Fibroblast of lung (primary cell): ENCODE results near the gene NFATC2. TPM values are rescaled to one million over a fixed set of nuclear protein-coding genes. Genes with fewer than 3 reads are reported as not detected.

Experiments used
- DNase-seq, 2 donors: peaks; one replicate each; pipeline versions ENCODE4 v3.0.0 to v3.0.0-alpha.2; 2010; ENCODE audit warnings: low read depth in 2 of 2
- H2AFZ ChIP-seq: 2 replicates; pipeline ENCODE4 v1.5.1; 2012; ENCODE audit warnings: low read length, control low read depth, inconsistent platforms
- H3K27ac ChIP-seq: 2 replicates; pipeline ENCODE4 v1.5.1; 2011; ENCODE audit warnings: low read length, control low read depth; ENCODE audit not compliant: insufficient read depth
- H3K27me3 ChIP-seq: 2 replicates; pipeline ENCODE4 v1.5.1; 2011; ENCODE audit warnings: mild to moderate bottlenecking, low read length; ENCODE audit not compliant: control insufficient read depth, insufficient read depth
- H3K36me3 ChIP-seq: 2 replicates; pipeline ENCODE4 v1.5.1; 2011; ENCODE audit warnings: low read length; ENCODE audit not compliant: control insufficient read depth, insufficient read depth
- H3K4me1 ChIP-seq: 2 replicates; pipeline ENCODE4 v1.5.1; 2011; ENCODE audit warnings: low read length; ENCODE audit not compliant: control insufficient read depth, insufficient read depth; ENCODE audit errors: extremely low read depth
- H3K4me2 ChIP-seq: 2 replicates; pipeline ENCODE4 v1.5.1; 2011; ENCODE audit warnings: low read length, control low read depth; ENCODE audit not compliant: insufficient read depth; ENCODE audit errors: extremely low read depth
- H3K4me3 ChIP-seq, 4 experiments: fragments of 200-600 bp in 1 of 4; sonication (generic) in 1 of 4; replicated peaks in 1 of 4; 2 replicates each; pipeline ENCODE4 v1.5.1; 2011 to 2016; ENCODE audit warnings: low read length in 4 of 4, low read depth in 3 of 4, mild to moderate bottlenecking in 3 of 4, control low read depth in 2 of 4, inconsistent platforms in 1 of 4, mixed read lengths in 1 of 4; ENCODE audit not compliant: insufficient read depth in 1 of 4; ENCODE audit errors: control extremely low read depth in 1 of 4
- H3K79me2 ChIP-seq: 2 replicates; pipeline ENCODE4 v1.5.1; 2012; ENCODE audit warnings: mild to moderate bottlenecking, low read length, inconsistent platforms; ENCODE audit not compliant: control insufficient read depth, insufficient read depth
- H3K9ac ChIP-seq: 2 replicates; pipeline ENCODE4 v1.5.1; 2011; ENCODE audit warnings: mild to moderate bottlenecking, low read length, control low read depth; ENCODE audit not compliant: insufficient read depth
- H3K9me3 ChIP-seq: 2 replicates; pipeline ENCODE4 v1.5.1; 2012; ENCODE audit warnings: low read depth, low read length; ENCODE audit not compliant: control insufficient read depth, insufficient read depth
- H4K20me1 ChIP-seq: 2 replicates; pipeline ENCODE4 v1.5.1; 2011; ENCODE audit warnings: low read length; ENCODE audit not compliant: control insufficient read depth, insufficient read depth; ENCODE audit errors: extremely low read depth
- CTCF ChIP-seq, 2 donors: IDR thresholded peaks in 1 of 2; conservative IDR thresholded peaks in 1 of 2; 1 replicate in 1 of 2; 2 replicates in 1 of 2; pipeline ENCODE4 v1.5.1; 2011 to 2012; ENCODE audit warnings: low read length in 2 of 2, control low read depth in 1 of 2, inconsistent platforms in 1 of 2, low read depth in 1 of 2, mild to moderate bottlenecking in 1 of 2
- EZH2 ChIP-seq: IDR thresholded peaks from 2 replicates; pipeline ENCODE4 v1.5.1; 2012; ENCODE audit warnings: low read length, control low read depth, mild to moderate bottlenecking; ENCODE audit errors: missing control alignments
- polyA plus RNA-seq, 2 donors: library from polyadenylated mRNA; depleted of rRNA in 1 of 2; stranded (reverse) in 1 of 2; unstranded in 1 of 2; fragments of >200 nt; gene quantifications; 2 replicates each; pipeline ENCODE4 v1.2.1, GENCODE V29; 2011 to 2012; ENCODE audit warnings: missing spikeins in 1 of 2
- total RNA-seq: library from RNA; depleted of rRNA; stranded (reverse); fragments of >200 nt; gene quantifications from 2 replicates; pipeline ENCODE4 v1.2.1, GENCODE V29; 2014

The NFATC2 gene
- total and polyA plus RNA-seq, 2 donors (not counting 1 experiment from before 2014, with no cell fraction given): 0.50 to 1.2 TPM

- no peaks in the 10 kb centered on the region for H3K36me3 ChIP-seq
- no peak for DNase-seq
- no peaks in the 10 kb centered on the region for H4K20me1 ChIP-seq
- H3K9ac ChIP-seq: no peak overlapping the region
- H3K4me3 ChIP-seq: no peak overlapping the region
- no peak for TF ChIP-seq EZH2
- no peak for TF ChIP-seq CTCF (conservative IDR thresholded peaks at IDR 0.05 in 1 of 2, IDR thresholded peaks at IDR 0.05 in 1 of 2; ENCODE audit: low read depth in 1 of 2, low read length in 2 of 2)
- H3K9me3 ChIP-seq: no peaks in the 10 kb centered on the region
- H3K27ac ChIP-seq: no peak overlapping the region
- H3K4me1 ChIP-seq: peaks cover 13% of the 10 kb centered on the region
- no peak overlapping the region for H2AFZ ChIP-seq
- H3K27me3 ChIP-seq: no peaks in the 10 kb centered on the region
- no peak overlapping the region for H3K4me2 ChIP-seq
- H3K79me2 ChIP-seq: no peaks in the 10 kb centered on the region
Measured at GRCh38 chr20:51451484-51451883, 91.0 kb downstream of the NFATC2 start.

- Histone ChIP-seq H3K27me3 (no peaks in the 10 kb centered on the region), H4K20me1 (no peaks in the 10 kb centered on the region), H3K79me2 (no peaks in the 10 kb centered on the region), H3K36me3 (no peaks in the 10 kb centered on the region), H3K9me3 (no peaks in the 10 kb centered on the region), H3K4me2 (no peak overlapping the region), H3K9ac (no peak overlapping the region), H2AFZ (no peak overlapping the region), H3K4me3 (no peak overlapping the region), H3K27ac (no peak overlapping the region), H3K4me1 (peaks cover 12% of the 10 kb centered on the region)
- no peak for DNase-seq
- TF ChIP-seq EZH2: no peak
- TF ChIP-seq CTCF (conservative IDR thresholded peaks at IDR 0.05 in 1 of 2, IDR thresholded peaks at IDR 0.05 in 1 of 2; ENCODE audit: low read depth in 1 of 2, low read length in 2 of 2): no peak
Measured at GRCh38 chr20:51450984-51451383, 91.5 kb downstream of the NFATC2 start.

GRCh38 chr20:51450221-51450712 is 92.3 kb downstream of the NFATC2 start:
- no peak for DNase-seq

More at GRCh38 chr20:51450221-51450712, 92.3 kb downstream of the NFATC2 start:
- H3K79me2 ChIP-seq: no peaks in the 10 kb centered on the region
- H3K27me3 ChIP-seq: no peaks in the 10 kb centered on the region
- H4K20me1 ChIP-seq: no peaks in the 10 kb centered on the region
- H3K9ac ChIP-seq: no peak overlapping the region
- TF ChIP-seq EZH2 (no peak), CTCF (conservative IDR thresholded peaks at IDR 0.05 in 1 of 2, IDR thresholded peaks at IDR 0.05 in 1 of 2; ENCODE audit: low read depth in 1 of 2, low read length in 2 of 2) (no peak)
- H3K27ac ChIP-seq: no peak overlapping the region
- H3K36me3 ChIP-seq: no peaks in the 10 kb centered on the region
- H2AFZ ChIP-seq: no peak overlapping the region
- H3K9me3 ChIP-seq: no peaks in the 10 kb centered on the region
- no peak overlapping the region for H3K4me3 ChIP-seq
- H3K4me2 ChIP-seq: no peak overlapping the region
- peaks cover 12% of the 10 kb centered on the region for H3K4me1 ChIP-seq
